ENCODE data around the gene TCEAL7.

Gene TCEAL7

DNA sequence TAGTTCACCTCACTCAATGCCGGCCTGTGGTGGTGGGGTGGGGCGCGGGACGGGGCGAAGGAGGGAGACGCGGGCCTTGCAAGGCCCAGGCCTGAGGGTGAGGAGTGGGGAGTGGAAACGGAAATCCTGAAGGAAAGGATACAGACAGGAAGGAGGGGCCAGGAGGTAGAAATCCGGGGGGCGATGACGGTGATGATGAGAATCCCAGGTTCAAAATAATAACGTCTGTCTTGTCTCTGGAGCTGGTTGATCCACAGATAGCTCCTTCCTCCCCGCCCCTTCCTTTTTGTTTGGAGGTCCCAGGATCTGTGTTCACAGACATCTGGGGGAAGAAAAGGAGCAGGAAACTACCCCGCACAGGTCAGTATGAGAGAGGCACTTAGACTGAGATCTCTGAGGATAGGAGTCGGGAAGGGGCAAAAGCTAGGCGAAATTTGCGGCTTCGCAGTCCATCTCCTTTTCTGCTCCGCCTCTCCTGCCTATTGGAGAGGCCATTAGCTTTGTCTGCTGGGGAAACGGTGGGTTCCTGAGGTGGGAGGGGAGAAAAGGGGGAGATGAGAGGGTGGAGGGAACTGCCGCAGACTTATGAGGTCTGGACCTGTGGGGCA lies 746 bp downstream of the TCEAL7 start:
- H3K4me3 ChIP-seq (ENCODE audit: low read depth, low read length) = peak overlapping the region; percentile 40
- DNase-seq (ENCODE audit: low read depth, low spot score) = peak; percentile 25
- in situ Hi-C loops (cut with HindIII; ENCODE audit: low sequenced_read_pairs) = no loop called here
- TF ChIP-seq, protein P1, sequence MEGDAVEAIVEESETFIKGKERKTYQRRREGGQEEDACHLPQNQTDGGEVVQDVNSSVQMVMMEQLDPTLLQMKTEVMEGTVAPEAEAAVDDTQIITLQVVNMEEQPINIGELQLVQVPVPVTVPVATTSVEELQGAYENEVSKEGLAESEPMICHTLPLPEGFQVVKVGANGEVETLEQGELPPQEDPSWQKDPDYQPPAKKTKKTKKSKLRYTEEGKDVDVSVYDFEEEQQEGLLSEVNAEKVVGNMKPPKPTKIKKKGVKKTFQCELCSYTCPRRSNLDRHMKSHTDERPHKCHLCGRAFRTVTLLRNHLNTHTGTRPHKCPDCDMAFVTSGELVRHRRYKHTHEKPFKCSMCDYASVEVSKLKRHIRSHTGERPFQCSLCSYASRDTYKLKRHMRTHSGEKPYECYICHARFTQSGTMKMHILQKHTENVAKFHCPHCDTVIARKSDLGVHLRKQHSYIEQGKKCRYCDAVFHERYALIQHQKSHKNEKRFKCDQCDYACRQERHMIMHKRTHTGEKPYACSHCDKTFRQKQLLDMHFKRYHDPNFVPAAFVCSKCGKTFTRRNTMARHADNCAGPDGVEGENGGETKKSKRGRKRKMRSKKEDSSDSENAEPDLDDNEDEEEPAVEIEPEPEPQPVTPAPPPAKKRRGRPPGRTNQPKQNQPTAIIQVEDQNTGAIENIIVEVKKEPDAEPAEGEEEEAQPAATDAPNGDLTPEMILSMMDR (IDR thresholded peaks at IDR 0.05; ENCODE audit: low read depth, low read length) = no peak

DNA sequence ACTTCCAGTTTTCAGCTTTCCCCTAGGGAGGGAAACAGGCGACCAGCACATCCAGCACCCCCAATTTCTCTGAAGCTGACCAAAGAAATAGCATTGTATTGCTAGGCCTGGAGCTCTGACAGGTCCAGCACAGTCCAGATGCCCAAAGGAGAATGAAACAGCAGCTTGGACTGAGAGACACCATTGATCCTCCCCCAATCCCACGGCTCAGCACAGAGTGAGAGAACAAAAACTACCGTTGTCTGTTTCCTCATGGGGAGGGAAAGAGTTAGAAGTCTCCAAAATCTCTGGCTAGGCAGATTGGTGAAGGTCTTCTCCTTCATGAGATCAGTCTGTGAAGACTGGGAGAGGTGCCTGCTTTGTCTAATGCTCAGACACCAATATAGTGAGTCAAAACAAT lies 8.6 kb downstream of the TCEAL7 start:
- no peak for DNase-seq (ENCODE audit: low read depth, low spot score)
- in situ Hi-C loops (cut with HindIII; ENCODE audit: low sequenced_read_pairs) = no loop called here
- TF ChIP-seq, protein P1 (IDR thresholded peaks at IDR 0.05; ENCODE audit: low read depth, low read length) = no peak

DNA sequence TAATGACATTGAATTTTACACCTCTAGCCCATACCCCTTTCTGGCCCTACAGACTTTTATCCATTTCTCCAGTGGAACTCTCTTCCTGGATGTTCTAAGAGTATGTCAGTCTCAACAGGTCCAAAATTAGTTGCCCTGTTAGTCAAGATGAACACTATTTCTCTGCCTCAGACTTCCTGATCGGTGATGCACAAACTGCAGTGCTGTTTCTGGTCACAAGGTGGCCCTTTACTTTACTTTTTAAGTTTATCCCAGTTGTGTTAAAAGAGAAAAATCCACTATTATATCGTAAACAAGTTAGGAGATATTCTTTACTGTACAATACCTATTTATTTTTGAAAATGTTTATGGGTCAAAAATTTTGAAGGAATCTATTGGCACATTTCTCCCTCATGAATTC lies 13.1 kb downstream of the TCEAL7 start:
- DNase-seq (ENCODE audit: low read depth, low spot score) = peak; percentile 56
- TF ChIP-seq, protein P1 (IDR thresholded peaks at IDR 0.05; ENCODE audit: low read depth, low read length) = peak; percentile 71
- no peak overlapping the region for H3K4me3 ChIP-seq (ENCODE audit: low read depth, low read length)
- in situ Hi-C loops (cut with HindIII; ENCODE audit: low sequenced_read_pairs) = no loop called here

More for the DNA sequence above, 8.6 kb downstream of the TCEAL7 start:
- no peak overlapping the region for H3K4me3 ChIP-seq (ENCODE audit: low read depth, low read length)

GRCh38 chrX:103344606-103345005 lies 14.6 kb downstream of the TCEAL7 start:
- no peak overlapping the region for H3K4me3 ChIP-seq (ENCODE audit: low read depth, low read length)
- TF ChIP-seq, protein P1 (IDR thresholded peaks at IDR 0.05; ENCODE audit: low read depth, low read length) = no peak
- in situ Hi-C loops (cut with HindIII; ENCODE audit: low sequenced_read_pairs) = no loop called here
- no peak for DNase-seq (ENCODE audit: low read depth, low spot score)

- TF ChIP-seq, protein P1 (IDR thresholded peaks at IDR 0.05; ENCODE audit: low read depth, low read length) = no peak
- in situ Hi-C loops (cut with HindIII; ENCODE audit: low sequenced_read_pairs) = no loop called here
- no peak for DNase-seq (ENCODE audit: low read depth, low spot score)
Measured at GRCh38 chrX:103347682-103348397, 17.8 kb downstream of the TCEAL7 start.

GRCh38 chrX:103356130-103356798 lies 26.2 kb downstream of the TCEAL7 start, which contains the start of gene TCEAL9:
TCEAL9 (plus strand) TSS chrX:103356506; CDS start chrX:103357685, 1,179 bp downstream.
- in situ Hi-C loops (cut with HindIII; ENCODE audit: low sequenced_read_pairs) = no loop called here
- peak within 1 kb of the TSS; percentile 89 for H3K4me3 ChIP-seq (ENCODE audit: low read depth, low read length)
- TF ChIP-seq, protein P1 (IDR thresholded peaks at IDR 0.05; ENCODE audit: low read depth, low read length) = no peak
- peak; percentile 69 for DNase-seq (ENCODE audit: low read depth, low spot score)

More at GRCh38 chrX:103347682-103348397, 17.8 kb downstream of the TCEAL7 start:
- no peak overlapping the region for H3K4me3 ChIP-seq (ENCODE audit: low read depth, low read length)

All from astrocyte of the spinal cord (primary cell).